ENCODE measurements around the gene SST. TPM values are rescaled to one million over a fixed set of nuclear protein-coding genes. Genes with fewer than 3 reads are reported as not detected.

Gene SST
- total RNA-seq, 4 donors from 2014 or later: 15.9 to 97.6 (median 46.5) TPM

DNA sequence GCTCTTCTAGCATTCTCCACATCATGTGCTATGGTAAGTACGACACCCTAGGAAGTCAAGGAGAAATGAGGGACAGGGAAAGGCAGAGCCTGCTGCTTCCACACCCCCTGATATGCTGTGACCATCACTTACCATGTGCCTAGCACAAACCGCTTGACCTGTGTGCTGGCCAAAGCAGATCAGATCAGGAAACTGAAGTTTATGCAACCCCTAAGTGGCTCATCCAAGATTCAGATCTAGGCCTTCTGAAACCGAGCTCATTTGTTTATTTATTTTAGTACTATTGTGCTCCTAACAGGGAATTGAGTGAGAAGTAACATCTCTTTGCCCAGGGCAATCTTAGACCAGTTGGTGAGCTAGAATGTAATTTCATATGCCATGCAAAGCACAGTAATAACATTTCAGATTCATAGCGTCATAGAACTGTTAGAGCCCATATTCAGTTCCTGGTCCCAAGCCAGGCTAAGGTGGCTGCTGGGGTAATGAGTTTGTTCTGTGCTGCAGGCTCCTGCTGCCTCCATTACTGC is 32.4 kb upstream of the SST start, which contains the start of gene RTP2:
TSS of gene RTP2 (minus strand) at position 51 of the 527 bp plus-strand sequence. CDS start 429 bp downstream, outside the sequence.
- Histone ChIP-seq H3K27ac (no peak within 1 kb of the TSS), H3K27me3 (no peaks in the 10 kb centered on the region), H3K4me3 (no peak within 1 kb of the TSS), H3K36me3 (no peaks in the 10 kb centered on the region), H3K9me3 (no peaks in the 10 kb centered on the region), H3K4me1 (no peaks in the 10 kb centered on the region)
- TF ChIP-seq CTCF (IDR thresholded peaks at IDR 0.05) (no peak), POLR2A (IDR thresholded peaks at IDR 0.05) (no peak)
- DNase-seq: no peak

GRCh38 chr3:187700249-187700648 is 30.1 kb upstream of the SST start:
- TF ChIP-seq CTCF (IDR thresholded peaks at IDR 0.05) (no peak), POLR2A (IDR thresholded peaks at IDR 0.05) (no peak)
- H3K4me3 ChIP-seq: no peak overlapping the region
- H3K27ac ChIP-seq: no peak overlapping the region
- no peaks in the 10 kb centered on the region for H3K36me3 ChIP-seq
- H3K4me1 ChIP-seq: no peaks in the 10 kb centered on the region
- no peak for DNase-seq
- no peaks in the 10 kb centered on the region for H3K9me3 ChIP-seq
- no peaks in the 10 kb centered on the region for H3K27me3 ChIP-seq

- TF ChIP-seq CTCF (IDR thresholded peaks at IDR 0.05) (no peak), POLR2A (IDR thresholded peaks at IDR 0.05) (no peak)
- no peak for DNase-seq
- no peak overlapping the region for H3K27ac ChIP-seq
- H3K27me3 ChIP-seq: no peaks in the 10 kb centered on the region
- H3K36me3 ChIP-seq: no peaks in the 10 kb centered on the region
- no peaks in the 10 kb centered on the region for H3K4me1 ChIP-seq
- no peak overlapping the region for H3K4me3 ChIP-seq
- no peaks in the 10 kb centered on the region for H3K9me3 ChIP-seq
These were observed 28.6 kb upstream of the SST start for GRCh38 chr3:187698499-187699399.

- no peaks in the 10 kb centered on the region for H3K9me3 ChIP-seq
- no peak overlapping the region for H3K27ac ChIP-seq
- no peak overlapping the region for H3K4me3 ChIP-seq
- TF ChIP-seq CTCF (IDR thresholded peaks at IDR 0.05) (no peak), POLR2A (IDR thresholded peaks at IDR 0.05) (no peak)
- no peak for DNase-seq
- no peaks in the 10 kb centered on the region for H3K36me3 ChIP-seq
- H3K27me3 ChIP-seq: no peaks in the 10 kb centered on the region
- no peaks in the 10 kb centered on the region for H3K4me1 ChIP-seq
These were observed 25.8 kb upstream of the SST start for GRCh38 chr3:187696021-187696420.

DNA sequence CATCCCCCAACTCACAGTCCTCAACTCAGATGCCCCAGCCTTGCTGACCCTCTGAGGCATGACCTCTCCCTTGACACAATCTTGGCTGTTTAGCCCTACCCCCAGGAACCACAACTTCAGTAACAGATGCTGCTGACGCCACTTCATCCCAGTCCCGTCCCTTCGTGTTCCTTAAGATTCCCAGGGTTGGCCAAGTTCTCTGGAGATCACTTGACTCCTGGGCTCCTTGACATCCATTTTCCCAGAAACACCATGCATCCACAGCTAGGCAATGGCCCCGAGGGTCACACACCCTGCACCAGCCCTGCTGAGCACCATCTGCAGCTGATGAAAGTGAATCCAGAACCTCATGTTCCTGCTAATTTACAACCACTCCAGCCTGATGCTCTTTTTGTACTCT is 25.3 kb upstream of the SST start:
- H3K4me1 ChIP-seq: no peaks in the 10 kb centered on the region
- TF ChIP-seq CTCF (IDR thresholded peaks at IDR 0.05) (no peak), POLR2A (IDR thresholded peaks at IDR 0.05) (no peak)
- H3K9me3 ChIP-seq: no peaks in the 10 kb centered on the region
- no peaks in the 10 kb centered on the region for H3K36me3 ChIP-seq
- no peak overlapping the region for H3K27ac ChIP-seq
- no peak for DNase-seq
- no peak overlapping the region for H3K4me3 ChIP-seq
- H3K27me3 ChIP-seq: no peaks in the 10 kb centered on the region
